ENCODE measurements around the gene SHC3.
"Not testable (repeated sequence)": the region's sequence is repeated elsewhere in the genome, so short reads cannot be mapped to it uniquely, and the experiment has no call there.

Gene SHC3, protein sequence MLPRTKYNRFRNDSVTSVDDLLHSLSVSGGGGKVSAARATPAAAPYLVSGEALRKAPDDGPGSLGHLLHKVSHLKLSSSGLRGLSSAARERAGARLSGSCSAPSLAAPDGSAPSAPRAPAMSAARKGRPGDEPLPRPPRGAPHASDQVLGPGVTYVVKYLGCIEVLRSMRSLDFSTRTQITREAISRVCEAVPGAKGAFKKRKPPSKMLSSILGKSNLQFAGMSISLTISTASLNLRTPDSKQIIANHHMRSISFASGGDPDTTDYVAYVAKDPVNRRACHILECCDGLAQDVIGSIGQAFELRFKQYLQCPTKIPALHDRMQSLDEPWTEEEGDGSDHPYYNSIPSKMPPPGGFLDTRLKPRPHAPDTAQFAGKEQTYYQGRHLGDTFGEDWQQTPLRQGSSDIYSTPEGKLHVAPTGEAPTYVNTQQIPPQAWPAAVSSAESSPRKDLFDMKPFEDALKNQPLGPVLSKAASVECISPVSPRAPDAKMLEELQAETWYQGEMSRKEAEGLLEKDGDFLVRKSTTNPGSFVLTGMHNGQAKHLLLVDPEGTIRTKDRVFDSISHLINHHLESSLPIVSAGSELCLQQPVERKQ

DNA sequence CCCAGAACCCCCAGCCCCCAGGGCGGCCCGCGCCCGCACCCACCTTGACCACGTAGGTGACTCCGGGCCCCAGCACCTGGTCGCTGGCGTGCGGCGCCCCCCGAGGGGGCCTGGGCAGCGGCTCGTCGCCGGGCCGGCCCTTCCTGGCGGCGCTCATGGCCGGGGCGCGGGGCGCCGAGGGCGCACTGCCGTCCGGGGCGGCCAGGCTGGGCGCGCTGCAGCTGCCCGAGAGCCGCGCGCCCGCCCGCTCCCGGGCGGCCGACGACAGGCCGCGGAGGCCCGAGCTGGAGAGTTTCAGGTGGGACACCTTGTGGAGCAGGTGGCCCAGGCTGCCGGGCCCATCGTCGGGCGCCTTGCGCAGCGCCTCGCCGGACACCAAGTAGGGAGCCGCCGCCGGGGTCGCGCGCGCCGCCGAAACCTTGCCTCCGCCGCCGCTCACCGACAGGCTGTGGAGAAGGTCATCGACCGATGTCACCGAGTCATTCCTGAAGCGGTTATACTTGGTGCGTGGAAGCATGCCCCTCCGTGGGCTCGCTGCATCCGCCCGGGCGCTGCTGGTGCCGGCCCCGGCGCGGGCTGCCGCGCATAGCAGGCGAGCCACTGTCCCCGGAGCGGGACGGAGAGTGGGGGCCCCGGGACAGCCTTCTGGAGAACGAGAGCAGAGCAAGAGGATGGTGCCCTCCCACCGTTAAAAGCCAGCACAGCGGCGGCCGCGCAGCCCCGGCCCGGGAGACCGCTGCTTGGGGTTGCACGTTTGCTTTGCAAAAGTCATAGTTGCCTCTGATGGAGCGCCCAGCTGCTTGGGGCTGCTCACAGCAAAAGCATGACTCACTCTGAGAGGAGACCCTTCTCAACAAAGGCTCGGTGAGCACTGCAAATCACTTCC, at the start of gene SHC3:
Gene SHC3, minus strand, starts transcription at position 875 of the 886 bp plus-strand sequence. Its CDS starts 358 bp downstream, at position 517.
- peak; percentile 5 for DNase-seq

DNA sequence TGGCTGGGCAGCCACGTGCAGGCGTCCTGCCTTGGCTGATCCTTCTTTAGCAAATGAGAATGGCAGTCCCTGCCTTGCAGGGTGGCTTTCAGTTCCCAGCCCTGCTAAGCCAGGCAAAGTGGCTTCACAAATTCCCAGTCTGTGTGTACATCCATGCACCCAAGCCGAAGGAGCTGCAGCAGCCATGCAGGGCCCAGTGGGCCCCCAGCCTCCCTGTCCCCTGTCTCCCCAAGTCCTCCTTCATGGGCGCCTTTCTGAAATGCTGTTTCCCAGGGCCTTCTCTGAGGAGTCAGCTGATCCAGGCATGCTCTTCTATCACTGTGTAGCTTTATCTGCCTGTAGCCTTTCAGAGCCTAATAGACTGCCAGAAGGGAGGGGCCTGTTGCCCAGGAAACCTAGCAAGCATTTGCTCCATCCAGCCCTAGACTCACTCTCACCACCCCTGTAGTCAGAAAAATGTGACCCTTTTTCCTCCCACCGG, 47.4 kb upstream of the SHC3 start:
- no peak for DNase-seq

DNA sequence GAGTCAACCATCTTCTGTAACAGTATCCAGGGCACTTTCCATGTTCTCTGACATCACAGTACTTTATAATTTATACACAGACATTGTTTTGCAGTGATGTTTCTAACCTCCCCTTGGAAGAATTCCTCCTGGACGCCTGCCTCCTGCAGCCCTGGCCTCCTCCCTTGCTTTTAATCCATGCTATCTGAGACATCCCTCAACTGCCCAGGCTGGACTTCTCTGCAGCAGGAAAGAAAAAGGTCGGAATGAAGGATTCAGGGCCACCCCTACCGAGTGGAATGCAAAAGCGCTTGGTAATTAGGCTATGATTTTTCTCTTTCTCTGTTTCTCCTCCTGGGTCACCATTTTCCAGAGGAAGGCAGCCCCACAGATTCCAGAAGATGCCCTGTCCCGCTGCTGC, 47.0 kb upstream of the SHC3 start:
- no peak for DNase-seq

DNA sequence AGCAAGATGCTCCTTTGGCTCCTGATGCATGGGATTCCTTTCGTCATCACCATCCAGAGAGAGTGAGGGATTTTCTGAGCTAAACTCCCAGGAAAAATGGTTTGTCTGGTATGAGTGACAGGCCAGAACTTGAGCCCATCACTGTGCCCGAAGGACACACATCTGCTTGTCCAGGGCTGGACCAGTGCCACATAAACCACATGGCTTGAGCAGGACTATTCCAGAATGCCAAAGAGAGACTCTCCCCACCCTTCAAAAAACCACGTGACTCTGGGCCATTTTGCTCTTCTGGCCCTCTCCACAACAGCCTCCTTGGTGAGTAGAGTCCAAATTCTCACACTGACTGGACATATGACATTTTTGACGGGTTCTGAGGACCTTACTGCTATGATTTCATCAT, 46.4 kb upstream of the SHC3 start:
- no peak for DNase-seq

DNA sequence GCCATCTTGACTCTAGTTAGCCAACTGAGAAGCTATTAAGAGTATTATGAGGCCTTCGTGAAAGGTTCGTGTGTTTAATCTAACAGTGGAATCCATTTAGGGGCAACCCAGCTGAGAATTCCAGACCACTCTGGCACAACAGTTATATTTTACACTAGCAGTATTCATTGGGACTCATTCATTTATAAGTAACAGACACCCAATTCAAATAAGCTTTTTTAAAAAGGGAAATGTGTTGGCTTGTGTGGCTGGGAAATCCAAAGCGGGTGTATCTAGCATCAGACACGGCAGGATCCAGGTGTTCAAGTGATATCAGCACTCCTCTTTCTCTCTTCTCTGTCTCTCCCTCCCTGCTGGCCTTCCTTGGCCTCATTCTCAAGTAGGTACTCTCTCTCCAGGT, 46.0 kb upstream of the SHC3 start:
- DNase-seq, result no peak

DNA sequence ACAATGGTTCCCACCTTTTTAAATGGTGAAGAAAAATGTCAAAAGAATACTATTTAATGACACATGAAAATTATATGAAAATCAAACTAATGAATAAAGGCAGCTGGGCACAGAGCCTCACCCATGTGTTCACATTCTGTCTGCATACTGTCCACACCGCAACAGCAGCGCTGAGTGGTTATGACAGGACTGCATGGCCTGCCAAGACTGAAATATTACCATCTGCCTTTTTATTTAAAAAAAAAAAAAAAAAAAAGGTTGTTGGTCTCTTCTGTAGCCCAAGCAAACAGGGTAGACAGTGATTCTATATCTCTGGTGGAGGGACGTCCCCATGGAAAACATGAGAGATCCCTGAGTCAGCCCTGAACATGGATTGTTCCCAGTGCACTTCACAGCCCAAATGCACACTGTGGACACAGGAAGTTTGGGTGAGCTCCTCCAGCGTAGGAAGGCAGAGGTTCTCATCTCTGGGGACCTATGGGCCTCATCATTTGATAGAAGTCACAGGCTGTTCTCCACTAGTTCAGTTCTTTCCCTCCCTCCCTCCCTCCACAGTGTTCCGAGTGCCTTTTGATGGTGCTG, 44.9 kb upstream of the SHC3 start:
- no peak for DNase-seq

DNA sequence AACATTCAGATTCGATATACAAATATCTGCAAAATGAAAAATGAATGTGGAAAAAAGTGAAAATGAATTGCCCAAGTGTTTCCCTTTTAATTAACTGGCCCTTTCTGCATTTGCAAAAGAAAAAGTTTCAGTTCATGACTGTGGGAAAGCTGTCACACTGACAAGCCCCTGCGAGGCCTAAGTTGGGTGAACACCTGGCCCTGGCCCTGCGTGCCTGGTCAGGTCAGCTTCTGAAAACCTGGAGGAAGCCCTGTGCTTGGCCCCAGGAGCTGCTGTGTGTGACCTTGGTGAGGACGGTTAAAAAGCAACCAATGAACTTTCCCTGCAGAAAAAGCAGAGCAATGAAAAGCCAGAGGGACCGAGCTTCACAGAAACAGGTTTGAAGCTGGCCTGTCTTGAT, 41.0 kb upstream of the SHC3 start:
- DNase-seq, result no peak

DNA sequence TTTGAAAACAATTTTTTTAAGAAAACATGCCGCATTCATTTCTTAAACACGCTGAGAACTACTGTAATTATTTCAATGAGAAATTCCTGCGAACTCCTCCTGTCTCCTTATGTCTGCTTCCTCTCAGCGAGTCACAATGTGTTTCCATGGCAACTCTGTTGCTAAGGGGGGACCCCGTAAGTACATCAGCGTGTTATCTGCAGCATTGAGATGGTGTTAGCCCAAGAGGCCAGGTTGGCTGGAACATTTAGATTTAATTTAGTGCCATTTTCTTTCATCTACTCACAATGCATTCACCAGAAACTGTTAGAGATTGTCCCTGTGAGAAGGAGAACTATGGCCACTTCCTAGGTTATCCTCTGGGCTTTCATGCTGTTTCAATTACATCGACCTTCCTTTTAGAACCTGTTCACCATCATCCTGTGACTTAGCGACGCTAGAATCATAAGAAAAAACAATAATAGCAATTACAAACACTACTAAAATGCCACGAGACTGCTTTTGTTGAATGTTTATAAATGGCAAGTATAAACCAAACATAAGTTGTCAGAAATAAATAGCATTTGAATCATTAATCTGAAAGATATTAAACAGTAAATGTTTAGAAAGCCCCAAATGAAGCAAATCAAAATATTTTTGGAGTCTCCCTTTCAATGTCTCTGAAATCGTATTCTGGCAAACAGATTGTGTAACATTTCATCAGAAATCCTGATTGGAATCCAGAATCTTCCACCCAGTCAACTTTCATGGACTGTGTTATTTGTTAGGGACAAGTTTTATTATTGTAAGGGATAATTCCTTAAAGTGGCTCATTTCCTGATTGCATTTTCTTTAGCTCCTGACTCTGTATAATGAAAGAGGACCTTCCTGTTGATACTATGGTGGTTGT, 39.7 kb upstream of the SHC3 start:
- DNase-seq, result no peak

DNA sequence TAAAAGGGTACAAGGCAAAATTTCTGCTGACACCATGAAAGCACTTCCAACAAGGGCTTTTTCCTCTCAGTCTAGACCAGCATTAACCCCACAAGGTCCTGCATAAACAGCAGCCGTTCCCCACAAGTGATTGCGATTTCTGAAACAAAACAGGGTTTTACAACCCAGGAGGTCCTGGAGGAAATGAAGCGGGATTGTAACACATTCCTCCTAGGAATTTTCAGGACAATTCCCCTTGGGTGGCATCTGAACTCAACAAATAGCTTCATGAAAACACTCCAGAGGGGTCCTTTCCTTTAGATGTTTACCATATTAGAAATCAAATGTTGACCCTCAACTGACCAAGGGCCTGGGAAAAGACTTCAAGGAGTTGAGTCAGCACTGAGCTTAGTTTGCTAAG, 36.7 kb upstream of the SHC3 start:
- no peak for DNase-seq

DNA sequence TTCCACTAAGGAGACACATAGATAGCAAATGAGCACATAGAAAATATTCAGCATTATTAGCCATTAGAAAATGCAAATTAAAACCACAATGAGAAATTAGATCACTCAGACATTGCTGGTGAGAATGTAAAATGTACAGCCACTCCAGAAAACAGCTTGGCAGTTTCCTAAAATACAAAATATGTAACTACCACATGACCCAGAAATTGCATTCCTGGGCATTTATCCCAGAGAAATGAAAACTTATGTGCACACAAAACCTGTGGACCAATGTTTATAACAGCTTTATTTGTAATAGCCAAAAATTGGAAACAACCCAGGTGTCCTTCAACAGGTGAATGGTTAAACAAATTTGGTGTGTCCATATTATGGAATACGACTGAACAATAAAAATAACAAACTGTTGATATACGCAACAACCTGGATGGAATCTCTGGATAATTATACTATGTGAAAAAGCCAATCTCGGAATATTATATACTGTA, 34.8 kb upstream of the SHC3 start:
- DNase-seq, result no peak

DNA sequence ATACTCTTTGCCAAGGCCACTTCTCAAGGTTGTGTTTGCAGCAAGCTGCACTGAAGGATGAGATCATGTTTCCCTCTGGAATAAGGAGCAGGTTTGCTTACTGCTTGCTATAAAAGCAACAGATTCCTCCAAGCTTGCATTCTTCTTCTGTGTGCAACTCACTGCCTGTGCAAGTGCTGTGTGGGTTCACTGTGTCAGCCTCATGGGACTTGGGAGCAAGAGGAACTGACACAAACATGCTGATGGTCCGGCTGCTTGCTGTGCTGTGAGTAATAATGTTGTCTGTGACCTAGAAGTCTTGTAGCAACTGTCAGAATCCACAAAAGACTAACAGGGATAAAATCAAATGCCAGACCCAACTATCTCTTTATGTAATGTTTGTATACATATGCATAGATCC, 33.6 kb upstream of the SHC3 start:
- no peak for DNase-seq

DNA sequence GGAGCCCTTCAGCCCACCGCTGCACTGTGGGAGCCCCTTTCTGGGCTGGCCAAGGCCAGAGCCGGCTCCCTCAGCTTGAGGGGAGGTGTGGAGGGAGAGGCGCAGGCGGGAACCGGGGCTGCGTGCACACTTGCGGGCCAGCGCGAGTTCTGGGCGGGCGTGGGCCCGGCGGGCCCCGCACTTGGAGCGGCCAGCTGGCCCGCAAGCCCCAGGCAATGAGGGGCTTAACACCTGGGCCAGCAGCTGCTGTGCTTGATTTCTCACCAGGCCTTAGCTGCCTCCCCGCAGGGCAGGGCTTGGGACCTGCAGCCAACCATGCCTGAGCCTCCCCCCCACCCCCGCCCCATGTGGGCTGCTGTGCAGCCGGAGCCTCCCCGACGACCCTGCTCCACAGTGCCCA, 30.7 kb upstream of the SHC3 start:
- not testable (repeated sequence) for DNase-seq

DNA sequence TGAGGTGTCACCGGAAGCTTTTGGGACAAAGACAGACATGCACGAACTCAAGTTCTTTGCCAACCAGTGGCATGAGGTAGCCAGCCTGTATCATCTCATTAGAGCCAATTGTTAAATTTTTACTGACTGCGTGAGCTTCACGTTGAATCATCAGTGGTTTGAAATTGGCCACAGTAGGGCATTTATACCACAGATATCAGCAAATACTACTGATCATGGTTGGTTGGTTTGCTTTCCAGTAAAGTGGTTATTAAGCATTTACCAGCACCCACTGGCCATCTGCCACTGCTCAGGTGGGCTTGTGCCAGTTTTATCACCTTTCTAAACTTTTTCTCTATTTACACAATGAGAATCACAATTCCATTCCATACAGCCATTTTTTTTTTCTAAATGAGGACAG, 28.4 kb upstream of the SHC3 start:
- DNase-seq, result no peak

DNA sequence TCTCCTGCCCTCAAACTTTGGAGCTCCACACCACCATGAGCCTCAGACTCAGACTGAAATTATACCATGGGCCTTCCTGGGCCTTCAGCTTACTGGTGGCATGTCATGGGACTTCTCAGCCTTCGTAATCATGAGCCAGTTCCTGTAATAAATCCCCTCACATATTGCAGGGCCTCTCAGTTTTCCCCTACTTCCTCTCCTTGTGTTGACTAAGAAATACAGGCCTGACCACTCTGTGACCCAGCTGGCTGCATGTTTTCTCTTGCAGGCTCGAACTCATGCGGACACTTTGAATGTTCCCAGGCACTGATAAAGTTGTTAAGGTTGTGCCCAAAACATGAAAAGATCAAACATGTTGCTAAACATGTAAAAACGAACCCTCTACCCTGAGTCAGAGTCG, 26.2 kb upstream of the SHC3 start:
- DNase-seq, result no peak

DNA sequence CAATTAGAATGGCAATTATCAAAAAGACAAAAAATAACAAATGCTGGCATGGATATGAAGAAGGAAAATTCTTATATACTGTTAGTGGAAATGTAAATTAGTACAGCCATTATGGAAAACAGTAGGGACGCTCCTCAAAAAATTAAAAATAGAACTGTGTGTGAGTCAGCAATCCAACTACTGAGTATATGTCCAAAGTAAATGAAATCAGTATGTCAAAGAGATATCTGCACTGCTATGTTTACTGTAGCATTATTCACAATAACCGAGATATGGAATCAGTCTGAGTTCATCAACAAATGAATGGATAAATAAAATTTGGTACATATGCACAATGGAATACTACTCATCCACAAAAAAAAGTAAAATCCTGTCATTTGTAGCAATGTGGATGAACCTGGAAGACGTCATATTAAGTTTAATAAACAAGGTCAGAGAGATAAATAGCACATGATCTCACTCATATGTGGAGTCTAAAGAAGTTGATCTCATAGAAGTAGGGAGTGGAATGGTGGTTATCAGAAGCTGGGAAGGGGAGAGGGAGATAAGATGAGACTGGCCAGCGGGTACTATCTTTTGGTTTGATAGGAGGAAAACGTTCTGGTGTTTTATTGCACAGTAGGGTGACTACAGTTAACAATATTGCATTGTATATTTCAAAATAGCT, 16.6 kb upstream of the SHC3 start:
- no peak for DNase-seq

DNA sequence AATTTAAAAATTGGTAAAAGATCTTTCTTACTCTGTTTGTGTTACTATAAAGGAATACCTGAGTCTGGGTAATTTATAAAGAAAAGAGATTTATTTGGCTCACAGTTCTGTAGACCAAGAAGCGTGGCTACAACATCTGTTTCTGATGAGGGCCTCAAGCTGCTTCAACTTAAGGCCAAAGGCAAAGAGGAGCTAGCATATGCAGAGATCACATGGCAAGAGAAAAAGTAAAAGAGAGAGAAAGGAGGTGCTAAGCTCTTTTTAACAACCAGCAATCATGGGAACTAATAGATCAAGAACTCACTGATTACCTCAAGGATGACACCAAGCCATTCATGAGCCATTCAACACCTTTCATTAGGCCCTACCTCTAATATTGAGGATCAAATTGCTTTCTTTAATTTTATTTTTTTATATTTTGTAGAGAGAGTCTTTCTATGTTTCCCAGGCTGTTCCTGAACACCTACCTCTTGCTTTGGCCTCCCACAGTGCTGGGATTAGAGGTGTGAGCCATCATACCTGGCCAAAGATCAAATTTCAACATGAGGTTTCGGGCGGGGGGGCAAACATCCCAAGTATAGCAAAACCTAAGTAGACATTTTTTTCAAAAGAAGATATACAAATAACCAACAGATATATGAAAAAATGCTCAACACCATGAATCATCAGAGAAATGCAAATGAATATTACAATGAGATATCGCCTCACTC, 16.0 kb upstream of the SHC3 start:
- no peak for DNase-seq

DNA sequence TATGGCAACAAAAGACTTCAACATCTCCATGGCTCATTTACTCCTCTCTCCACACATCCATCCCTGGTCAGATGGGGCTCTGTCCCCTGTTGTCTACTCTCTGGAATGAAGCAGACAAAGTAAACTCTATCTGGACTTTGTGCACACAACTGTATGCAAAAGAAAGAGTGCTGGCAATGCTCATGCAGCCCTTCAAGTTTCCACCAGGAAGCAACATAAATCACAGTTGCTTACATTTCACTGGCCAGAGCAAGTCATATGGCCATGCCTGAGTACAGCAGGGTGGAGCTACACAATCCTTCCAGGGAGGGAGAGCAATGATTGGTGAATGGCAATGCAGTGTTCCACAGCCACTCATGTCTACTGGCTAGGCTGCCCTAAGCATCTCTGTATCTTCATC, 12.4 kb upstream of the SHC3 start:
- DNase-seq, result no peak

DNA sequence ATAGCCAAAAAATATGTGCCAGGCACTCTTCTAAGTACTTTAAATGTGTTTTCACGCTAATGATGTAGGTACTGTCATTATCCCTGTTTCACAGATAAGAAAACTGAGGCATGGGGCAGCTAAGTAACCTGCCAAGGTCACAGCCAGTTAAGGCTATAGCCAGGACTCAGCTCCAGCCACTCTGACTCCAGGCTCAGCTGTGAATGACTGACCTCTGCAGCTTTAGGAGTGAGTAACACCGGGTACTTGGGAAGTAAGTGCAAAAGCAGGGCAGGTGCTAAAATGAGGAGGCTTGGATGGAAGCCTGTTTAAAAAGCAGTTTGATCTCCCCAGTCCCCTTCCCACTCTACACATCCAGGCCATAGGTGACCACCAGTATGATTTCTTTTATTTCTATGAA, 10.6 kb upstream of the SHC3 start:
- DNase-seq, result no peak

DNA sequence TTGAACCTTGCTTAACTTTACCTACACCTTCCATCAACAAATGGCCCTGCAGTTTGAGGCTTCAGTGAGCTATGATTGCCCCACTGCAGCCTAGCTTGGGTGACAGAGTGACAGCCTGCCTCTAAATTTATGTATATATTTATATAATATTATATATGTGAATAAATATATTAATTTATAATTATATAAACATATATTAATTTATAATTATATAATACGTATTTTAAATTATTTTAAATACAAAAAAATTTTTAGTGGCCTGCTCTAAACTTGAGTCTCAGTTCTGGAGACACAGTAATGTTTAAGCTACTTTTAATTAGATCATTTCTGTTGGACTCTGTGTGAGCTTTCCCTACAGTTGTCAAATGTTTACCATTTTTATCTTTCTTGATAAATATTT, 9.3 kb upstream of the SHC3 start:
- no peak for DNase-seq

DNA sequence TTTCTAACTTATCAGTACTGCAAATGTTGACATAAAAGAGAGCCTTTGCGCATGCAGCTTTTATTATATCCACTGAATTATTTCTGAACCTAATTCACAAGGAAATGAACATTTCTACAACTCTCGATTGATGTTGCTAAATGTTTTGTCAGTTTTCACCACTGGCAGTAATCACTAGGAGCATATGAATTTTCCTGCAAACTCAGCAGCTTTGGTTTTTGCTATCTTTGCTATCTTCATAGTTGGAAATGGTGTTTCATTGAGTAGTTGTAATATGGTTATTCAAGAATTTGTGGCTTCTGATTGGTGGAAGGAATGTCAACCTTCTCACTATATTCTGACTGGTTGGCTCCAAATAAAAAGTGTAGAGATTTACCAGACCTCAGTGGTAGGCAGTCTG, 8.9 kb upstream of the SHC3 start:
- DNase-seq, result no peak

DNA sequence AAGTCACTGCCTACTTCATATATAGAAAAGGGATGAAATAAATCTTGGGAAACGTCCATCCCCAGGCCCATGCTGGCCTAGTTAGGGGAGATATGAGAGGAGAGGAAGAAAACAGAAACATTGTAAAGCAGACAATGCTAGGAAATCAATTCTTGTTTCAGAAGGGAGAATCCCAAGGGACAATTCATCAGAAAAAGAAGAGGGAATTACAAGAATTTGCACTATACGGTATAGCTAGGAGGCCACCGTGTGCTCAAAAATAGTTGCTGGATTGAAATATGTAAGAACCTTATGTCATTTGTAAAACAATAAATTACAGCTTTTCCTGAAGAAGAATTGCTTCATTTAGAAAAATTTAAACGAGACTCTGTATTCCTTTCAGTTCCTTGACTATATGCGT, 8.3 kb upstream of the SHC3 start:
- DNase-seq, result no peak

All from NCI-H345 (cell line).